HG03039 (cell line): ENCODE data around the gene RAB5IF.
A peak's percentile ranks its signal among the peaks of the same experiment; 100 is the strongest.
"Not testable (repeated sequence)": the region's sequence is repeated elsewhere in the genome, so short reads cannot be mapped to it uniquely, and the experiment has no call there.

Experiments used
- ATAC-seq: cut with Tn5 transposase; IDR thresholded peaks from one replicate; pipeline ENCODE4 v1.9.1; 2021; ENCODE audit warnings: mild to moderate bottlenecking, moderate library complexity; ENCODE audit not compliant: unreplicated experiment

RAB5IF gene, protein sequence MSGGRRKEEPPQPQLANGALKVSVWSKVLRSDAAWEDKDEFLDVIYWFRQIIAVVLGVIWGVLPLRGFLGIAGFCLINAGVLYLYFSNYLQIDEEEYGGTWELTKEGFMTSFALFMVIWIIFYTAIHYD

DNA sequence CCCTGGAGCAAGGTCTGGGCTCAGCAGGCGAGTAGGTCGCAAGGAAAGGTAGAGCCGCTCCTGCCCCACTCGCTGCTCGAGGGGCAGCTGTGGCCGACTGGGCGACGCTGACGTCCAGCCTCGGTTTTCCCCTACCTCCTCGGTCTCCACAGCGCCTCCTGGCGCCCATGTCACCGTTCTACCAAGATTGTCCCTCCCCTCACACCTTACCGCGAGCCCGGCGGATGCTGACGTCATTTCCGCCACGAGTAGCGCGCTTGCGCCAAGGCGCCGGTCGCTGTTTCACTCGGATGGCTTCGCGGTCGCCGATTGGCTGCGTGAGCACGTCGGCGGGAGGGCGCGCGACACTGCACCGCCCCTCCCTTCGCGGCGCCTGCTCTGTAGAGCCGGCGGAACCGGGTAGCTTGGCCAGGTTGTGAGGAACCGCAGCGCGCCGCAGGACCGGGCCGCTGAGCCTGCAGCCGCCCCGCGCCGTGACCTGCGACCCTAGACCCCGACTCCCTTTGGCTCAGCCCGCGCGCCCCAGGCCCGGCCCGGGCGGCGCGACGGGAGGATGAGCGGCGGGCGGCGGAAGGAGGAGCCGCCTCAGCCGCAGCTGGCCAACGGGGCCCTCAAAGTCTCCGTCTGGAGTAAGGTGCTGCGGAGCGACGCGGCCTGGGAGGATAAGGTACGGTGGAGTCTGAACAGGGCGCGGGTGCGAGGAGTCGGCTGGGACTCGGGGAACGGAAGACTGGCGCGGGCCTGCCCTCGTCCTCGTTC, at the start of gene RAB5IF:
TSS of gene RAB5IF (plus strand) at position 381 of the 759 bp plus-strand sequence. CDS start at position 554, 173 bp downstream.
- ATAC-seq = peak; percentile 89

DNA sequence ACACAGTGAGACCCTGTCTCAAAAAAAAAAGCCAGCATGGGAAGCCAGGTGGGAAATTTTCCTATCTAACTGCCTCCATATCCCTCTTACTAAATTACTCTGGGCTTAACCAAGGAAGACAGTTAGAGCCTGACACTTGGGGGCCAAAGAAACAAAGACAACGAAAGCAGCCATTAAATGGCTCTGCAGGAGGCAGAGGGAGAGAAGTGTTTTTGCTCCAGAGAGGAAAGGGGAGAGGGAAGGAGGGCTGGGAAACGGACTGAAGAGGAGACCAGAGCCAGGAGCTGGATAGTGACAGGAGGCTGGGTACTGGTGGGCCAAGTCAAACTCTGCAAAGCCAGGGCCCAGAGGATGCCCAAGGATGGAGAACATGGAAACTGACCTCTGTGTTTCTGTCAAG, 42.9 kb upstream of the RAB5IF start:
- no peak for ATAC-seq

DNA sequence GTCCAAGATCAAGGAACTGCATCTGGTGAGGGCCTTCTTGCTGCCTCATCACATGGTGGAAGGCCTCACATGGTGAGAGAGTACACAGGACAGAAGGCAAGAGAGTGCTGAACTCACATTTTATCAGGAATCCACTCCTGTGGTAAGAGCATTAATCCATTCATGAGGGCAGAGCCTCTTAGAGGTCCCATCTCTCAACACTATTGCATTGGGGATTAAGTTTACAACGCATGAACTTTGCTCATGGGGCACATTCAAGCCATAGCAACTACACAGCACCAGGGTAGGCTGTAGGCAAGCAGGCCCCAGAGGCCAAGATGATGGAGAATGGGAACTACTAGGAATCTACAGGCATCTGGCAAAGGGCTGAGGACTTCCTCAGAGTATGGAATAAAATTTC, 42.2 kb upstream of the RAB5IF start:
- no peak for ATAC-seq

DNA sequence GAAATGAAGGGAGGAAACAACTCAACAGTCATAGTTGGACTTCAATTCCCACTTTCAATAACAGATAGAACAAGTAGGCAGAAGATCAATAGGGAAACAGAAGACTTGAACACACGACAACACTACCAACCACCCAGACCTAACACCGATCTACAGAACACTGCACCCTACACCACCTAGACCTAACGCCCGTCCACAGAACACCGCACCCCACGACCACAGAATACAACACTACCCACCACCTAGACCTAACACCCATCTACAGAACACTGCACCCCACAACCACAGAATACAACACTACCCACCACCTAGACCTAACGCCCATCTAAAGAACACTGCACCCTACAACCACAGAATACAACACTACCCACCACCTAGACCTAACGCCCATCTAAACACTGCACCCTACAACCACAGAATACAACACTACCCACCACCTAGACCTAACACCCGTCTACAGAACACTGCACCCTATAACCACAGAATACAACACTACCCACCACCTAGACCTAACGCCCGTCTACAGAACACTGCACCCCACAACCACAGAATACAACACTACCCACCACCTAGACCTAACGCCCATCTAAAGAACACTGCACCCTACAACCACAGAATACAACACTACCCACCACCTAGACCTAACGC, 41.4 kb upstream of the RAB5IF start:
- ATAC-seq = not testable (repeated sequence)

DNA sequence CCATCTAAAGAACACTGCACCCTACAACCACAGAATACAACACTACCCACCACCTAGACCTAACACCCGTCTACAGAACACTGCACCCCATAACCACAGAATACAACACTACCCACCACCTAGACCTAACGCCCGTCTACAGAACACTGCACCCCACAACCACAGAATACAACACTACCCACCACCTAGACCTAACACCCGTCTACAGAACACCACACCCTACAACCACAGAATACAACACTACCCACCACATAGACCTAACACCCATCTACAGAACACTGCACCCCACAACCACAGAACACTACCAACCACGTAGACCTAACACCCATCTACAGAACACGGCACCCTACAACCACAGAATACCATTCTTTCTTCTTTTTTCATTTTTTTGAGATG, 40.9 kb upstream of the RAB5IF start:
- ATAC-seq = not testable (repeated sequence)

DNA sequence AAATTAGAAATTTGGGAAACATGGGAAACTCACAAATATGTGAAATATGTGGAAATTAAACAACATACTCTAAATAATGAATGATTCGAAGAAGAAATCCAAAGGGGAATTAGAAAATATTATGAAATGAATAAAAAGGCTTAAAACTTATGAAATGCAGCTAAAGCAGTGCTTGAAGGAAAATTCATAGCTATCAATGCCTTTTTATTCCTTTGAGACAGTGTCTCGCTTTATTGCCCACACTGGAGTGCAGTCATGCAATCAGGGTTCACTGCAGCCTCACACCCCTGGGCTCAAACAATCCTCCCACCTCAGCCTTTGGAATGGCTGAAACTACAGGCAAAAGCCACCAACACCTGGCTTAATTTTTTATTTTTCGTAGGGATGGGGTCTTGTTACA, 40.1 kb upstream of the RAB5IF start:
- no peak for ATAC-seq

DNA sequence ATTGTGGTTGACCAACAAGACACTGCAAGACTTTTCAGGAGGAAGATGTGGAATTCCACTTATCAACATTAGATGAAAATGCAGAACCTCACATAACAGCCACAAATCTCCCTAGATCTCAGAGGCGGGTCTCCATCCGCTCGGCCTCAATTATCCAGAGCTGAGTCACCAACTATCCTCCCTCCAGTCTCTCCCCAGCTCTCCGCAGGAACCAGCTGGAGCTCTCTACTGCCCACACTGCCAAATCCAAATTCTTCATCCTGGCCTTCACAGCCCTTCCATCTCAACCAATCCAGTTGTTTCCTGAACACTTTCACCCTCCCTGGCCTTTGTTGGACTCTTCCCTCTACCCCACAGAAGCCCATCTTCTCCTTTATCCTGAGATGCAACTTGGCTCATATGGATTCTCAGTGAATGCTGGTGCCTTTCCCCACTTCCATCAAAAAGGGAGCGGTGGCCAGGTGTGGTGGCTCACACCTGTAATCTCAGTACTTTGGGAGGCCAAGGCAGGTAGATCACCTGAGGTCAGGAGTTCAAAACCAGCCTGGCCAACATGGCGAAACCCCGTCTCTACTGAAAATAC, 35.6 kb upstream of the RAB5IF start:
- no peak for ATAC-seq

DNA sequence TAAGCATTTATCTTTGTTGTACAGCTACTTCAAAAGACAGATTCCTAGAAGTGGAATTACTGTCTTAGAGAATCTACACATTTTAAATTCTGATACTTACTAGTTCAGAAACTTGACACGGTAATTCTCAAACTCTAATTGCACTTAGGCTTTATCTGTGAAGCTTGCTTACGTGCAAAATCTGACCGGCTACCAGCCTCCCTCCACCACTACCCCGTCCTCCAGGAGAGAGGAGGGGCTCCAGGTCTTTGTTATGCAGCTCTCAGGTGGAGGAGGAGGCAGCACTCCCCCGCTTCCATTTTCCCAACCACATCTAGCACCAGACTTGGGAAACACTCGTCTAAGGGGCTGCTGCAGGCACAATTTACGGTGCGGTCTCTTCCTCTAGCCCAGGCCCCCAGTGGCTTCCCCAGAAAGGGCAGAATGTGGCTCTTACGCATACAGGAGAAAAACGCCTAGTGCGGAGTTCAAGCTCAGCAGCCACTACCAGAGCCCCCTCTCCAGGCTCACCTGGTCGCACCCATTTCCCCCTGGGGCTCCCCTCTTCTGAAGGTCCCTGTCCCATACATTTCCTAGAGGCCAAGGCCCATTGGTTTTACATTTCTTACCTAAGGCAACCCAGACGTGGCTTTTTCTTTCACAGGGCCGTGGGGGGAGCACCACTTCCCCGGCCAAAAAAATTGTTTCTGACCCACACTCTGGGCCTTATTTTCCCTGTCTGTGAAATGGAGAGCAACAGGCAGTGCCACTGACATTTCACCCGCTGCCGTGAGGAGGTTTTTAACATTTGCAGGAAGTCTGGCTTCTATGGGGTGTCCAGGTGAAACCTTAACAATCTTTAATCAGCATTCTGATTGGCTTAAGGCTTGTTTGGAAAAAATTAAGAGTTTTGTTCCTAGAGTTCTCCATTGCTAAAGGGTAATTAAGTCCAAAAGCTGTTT, 33.7 kb upstream of the RAB5IF start:
- ATAC-seq = no peak

DNA sequence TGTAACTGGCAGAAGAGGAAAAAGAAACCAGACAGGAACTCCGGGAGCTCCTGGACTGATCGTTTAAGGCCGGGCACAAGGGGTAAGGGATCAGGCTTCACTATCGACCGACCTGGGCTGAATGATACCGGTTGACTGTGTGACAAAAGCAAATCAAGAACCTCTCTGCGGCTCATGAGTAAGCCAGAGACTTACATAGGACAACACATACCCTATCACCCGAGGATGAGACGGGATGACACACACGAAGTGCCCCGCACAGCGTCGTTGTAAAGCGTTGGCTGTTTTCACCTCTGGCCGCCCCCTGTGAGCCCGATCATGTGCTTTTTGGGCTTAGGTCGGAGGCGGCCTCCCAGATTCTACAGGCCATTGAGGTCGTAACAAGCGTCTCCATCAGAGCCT, 32.9 kb upstream of the RAB5IF start:
- ATAC-seq = peak; percentile 14

DNA sequence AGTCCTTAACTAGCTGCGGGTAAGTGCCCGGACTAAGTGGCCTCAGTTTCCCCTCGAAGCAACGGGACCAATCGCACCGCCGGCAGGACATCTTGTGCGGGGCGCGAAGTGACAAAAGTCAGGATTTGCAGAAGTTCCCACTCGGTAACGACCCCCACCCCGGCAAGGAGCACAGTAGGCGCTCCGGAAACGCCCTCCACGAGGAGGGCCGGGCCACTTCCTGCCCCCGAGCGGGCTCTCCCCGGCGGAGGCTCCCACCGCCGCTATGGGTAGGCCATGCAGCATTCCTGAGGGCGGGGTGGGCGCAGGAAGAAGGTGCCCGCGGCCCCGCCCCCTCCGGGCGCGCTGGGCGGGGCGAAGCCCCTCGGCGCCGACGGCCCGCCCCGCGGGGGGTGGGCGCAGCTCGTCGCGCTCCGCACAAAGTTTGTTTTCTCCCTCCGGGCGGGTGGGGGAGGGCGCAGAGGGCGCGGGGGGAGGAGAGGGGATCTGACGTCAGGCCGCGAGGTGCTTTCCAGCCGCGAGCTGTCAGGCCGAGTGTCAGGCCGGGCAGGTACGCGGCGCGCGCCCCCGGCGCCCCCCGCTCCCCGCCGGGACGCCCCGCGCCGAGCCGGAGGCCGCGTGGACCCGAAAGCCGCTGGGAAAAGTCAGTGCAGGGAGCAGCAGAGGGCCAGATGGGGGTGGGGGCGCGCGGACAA, 32.3 kb upstream of the RAB5IF start, which contains the start of gene TGIF2:
TSS of gene TGIF2 (plus strand) at position 495 of the 695 bp plus-strand sequence. CDS start 5,178 bp downstream, outside the sequence.
- ATAC-seq = peak; percentile 59

DNA sequence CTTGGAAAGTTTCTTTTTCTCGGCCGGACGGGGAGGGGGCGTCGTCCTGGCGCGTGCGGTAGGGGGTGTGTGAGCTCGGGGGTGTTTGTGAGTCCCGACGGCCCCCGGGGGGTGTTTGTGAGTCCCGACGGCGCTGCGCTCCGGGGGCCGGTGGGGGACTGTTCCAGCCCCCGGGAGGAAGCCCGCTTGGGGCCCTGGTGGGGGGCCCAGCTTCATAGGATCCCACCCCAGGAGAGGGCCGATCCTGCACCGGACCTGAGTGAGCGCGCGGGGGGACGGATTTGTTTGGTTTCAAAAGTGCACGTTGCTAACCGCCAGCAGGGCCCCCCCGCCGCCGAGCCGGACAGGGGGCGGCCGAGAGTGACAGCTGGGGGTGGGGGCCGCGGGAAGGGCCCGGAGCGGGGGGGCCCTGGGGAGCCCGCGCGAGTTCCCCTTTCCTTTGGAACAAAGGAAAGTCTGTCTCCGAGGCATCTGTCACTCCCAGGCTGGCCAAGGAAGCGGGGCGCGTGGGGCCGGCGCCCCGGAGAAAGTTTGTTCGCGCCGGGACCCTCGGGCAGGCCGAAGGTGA, 31.7 kb upstream of the RAB5IF start:
- ATAC-seq = no peak

DNA sequence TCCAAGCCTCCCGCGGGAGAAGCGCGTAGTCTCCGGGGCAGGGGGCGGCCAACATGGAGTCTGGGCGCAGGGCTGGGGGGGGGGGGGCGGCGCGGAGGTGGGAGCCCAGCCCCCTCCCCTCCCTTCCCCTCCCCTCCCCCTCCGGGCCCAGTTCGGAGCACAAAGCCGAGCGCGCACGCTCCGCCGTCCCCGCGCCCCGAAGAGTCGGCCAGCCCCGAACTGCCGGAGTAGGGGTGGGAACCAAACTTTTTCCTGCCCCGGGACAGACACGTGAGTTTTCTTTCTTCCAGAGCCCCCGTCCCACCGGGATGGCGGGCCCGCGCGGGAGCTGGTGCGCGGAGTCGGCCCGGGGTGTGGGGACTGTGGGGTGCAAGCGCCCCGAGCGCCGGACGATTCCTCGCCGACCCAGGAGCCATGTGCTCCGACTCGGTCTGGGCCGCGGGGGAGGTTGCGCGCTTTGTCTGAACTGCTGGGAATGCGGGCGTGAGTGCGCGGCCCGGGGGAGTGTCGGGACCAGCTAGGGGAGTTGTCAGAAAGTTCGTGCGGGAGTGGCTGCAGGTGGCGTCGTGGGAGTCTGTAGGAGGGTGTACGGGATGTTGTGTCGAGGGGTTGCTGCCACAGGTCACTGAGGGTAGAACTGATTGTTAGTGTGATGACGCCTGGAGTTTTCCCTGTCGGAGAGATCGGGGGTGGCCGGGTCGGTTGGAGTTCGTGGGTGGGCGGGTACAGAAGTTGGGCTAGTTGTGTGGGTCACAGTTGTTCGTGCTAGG, 31.0 kb upstream of the RAB5IF start:
- ATAC-seq = no peak

DNA sequence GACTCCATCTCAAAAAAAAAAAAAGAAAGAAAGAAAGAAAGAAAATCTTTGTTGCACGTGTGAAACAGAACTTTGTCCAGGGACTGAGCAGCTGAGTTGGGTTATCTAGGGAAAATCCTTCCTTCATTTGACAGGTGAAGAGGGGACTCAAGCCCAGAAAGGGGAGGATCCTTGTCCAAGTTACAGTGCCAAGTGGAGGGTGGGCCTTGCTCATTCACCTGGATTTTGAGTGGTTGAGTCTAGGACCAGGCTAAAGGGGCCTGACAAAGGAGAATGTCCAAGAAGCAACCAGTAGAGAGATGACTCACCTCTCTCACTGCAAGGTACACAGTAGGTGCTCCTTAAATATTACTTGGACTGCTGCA, 29.5 kb upstream of the RAB5IF start:
- ATAC-seq = no peak

DNA sequence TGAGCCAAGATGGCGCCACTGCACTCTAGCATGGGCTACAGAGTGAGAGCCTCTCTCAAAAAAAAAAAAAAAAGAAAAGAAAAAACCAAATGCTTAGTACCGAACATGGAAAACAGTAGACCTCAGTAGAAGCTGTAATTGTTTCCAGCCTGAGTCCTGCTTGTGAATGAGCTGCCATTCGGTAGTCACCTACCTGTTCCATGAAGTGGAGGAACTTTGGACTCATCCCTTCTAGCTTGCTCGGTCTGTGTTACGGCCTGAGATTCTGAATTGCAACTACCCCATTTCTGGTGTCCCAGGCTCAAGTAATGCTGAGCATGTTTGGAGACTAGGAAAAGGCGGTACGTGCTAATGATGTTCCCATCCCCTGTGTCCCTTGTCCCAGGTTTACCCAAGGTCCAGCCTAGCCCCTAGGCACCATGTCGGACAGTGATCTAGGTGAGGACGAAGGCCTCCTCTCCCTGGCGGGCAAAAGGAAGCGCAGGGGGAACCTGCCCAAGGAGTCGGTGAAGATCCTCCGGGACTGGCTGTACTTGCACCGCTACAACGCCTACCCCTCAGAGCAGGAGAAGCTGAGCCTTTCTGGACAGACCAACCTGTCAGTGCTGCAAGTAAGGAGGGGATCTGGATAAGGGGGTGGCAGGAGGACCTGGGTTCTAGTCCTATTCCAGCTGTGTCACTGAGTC, 27.1 kb upstream of the RAB5IF start:
- ATAC-seq = no peak

DNA sequence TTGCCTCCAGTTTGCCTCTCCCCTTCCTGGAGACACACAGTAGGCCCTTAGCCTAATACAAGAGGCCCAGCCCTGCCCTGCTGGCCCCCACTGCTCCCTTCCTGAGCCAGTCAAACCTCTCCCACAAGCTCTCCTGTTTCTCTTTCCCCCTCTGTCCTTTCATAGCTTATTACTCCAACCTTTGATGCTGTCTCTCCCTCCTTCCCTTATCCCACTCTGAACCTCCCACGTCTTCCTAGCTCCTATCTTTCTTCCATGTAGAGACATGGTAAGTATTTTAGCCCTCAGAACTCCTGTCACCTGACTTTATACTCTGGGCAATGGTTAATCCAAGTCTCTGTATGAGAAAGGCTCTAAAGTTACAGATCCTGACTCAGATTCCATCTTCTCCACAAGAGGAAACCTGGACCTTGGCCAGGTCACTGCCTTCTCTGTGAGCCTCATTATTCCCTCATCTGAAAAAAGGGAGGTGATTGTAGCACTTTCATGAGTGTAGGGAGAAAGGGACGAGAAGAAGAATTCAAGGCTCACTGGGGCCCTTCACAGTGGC, 25.5 kb upstream of the RAB5IF start:
- no peak for ATAC-seq

DNA sequence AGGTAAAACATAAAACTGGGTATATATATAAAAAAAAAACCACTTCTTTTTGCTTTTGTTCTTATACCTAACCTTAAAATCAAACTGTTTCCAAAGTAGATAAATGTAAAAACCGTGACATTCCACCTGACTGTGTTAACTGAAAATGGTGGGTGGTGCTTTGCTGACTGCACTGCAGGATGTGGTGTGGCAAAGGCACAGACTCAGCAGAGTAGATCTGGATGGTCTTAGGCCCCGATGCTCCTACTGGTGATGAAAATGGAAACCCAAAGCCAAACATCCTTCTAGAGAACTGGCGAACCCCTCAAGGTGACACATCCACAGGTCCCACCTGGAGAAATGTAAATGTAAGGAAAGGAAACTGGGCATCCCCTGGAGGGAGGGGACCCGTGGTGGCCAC, 23.3 kb upstream of the RAB5IF start:
- ATAC-seq = no peak

DNA sequence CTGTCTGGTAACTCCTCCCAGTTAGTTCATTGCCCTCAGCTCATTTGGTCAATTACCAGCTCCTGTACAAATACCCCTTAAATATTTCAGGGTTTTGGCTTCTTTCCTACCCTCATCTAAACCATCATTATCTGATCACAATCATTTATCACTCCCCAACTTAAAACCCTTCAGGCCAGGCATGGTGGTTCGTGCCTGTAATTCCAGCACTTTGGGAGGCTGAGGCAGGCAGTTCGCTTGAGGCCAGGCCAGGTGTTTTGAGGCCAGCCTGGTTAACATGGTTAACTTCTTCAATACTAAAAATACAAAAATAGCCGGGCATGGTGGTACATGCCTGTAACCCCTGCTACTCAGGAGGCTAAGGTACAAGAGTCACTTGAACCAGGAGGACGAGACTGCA, 22.8 kb upstream of the RAB5IF start:
- ATAC-seq = no peak

DNA sequence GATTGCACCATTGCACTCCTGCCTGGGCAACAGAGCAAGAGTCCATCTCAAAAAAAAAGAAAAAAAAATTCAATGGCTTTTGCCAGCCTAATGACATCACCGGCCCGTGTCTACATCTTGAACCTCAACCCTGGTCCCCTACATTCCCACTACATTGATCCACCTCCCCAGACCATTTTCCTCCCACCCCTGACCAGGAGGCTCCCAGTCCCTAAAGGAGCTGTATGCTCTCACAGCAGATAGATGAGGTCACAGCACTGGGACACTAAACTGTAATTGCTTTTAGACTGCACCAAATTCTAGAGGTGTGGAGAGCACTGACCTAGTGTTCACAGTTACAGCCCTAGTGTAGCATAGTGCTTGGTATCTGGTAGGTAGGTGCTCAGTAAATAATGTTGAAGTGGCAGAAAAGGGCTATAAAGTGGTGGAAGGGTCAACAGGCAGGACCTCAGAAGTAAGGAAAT, 21.5 kb upstream of the RAB5IF start:
- ATAC-seq = no peak
